CD14-positive monocyte (primary cell): ENCODE measurements around the gene CUX1. TPM values are rescaled to one million over a fixed set of nuclear protein-coding genes. Genes with fewer than 3 reads are reported as not detected.
"Not testable (repeated sequence)": the region's sequence is repeated elsewhere in the genome, so short reads cannot be mapped to it uniquely, and the experiment has no call there.

ENCODE experiments used
- DNase-seq, 3 donors: peaks; one replicate each; pipeline ENCODE4 v3.0.0-alpha.2; 2011 to 2022
- H2AFZ ChIP-seq: 2 replicates; pipeline ENCODE4 v1.6.0; 2012; ENCODE audit warnings: mild to moderate bottlenecking, low read depth, low read length, inconsistent platforms; ENCODE audit not compliant: insufficient read depth, poor library complexity, severe bottlenecking
- H3K27ac ChIP-seq, 2 donors: 1 replicate in 1 of 2; 2 replicates in 1 of 2; pipeline ENCODE4 v1.5.1; 2012 to 2013; ENCODE audit warnings: low read length in 2 of 2, control low read depth in 1 of 2, inconsistent platforms in 1 of 2, low read depth in 1 of 2, mild to moderate bottlenecking in 1 of 2
- H3K27me3 ChIP-seq, 2 donors: one replicate each; pipeline versions ENCODE4 v1.6.0 to v1.6.1; 2011 to 2013; ENCODE audit warnings: low read length in 2 of 2; ENCODE audit not compliant: control insufficient read depth in 2 of 2, insufficient read depth in 2 of 2
- H3K36me3 ChIP-seq, 2 donors: replicated peaks in 1 of 2; 1 replicate in 1 of 2; 2 replicates in 1 of 2; pipeline versions ENCODE4 v1.5.1 to v1.6.1; 2012 to 2013; ENCODE audit warnings: low read length in 2 of 2, control low read depth in 1 of 2, inconsistent platforms in 1 of 2, mild to moderate bottlenecking in 1 of 2; ENCODE audit not compliant: insufficient read depth in 2 of 2, control insufficient read depth in 1 of 2
- H3K4me1 ChIP-seq, 2 donors: 1 replicate in 1 of 2; 2 replicates in 1 of 2; pipeline versions ENCODE4 v1.5.1 to v1.6.1; 2012 to 2013; ENCODE audit warnings: low read length in 2 of 2, control low read depth in 1 of 2, inconsistent platforms in 1 of 2, mild to moderate bottlenecking in 1 of 2, moderate library complexity in 1 of 2; ENCODE audit not compliant: insufficient read depth in 2 of 2, control insufficient read depth in 1 of 2
- H3K4me2 ChIP-seq: replicated peaks from 2 replicates; pipeline ENCODE3; 2012; ENCODE audit warnings: low read length, moderate library complexity, mild to moderate bottlenecking; ENCODE audit not compliant: poor library complexity, severe bottlenecking; ENCODE audit errors: extremely low read depth
- H3K4me3 ChIP-seq, 3 experiments: fragments of 200-600 bp in 1 of 3; sonication (generic) in 1 of 3; replicated peaks in 1 of 3; 1 replicate in 2 of 3; 2 replicates in 1 of 3; pipeline ENCODE4 v1.5.1; 2011 to 2013; ENCODE audit warnings: low read length in 3 of 3, mild to moderate bottlenecking in 3 of 3, control low read depth in 2 of 3, low read depth in 2 of 3, inconsistent platforms in 1 of 3, moderate library complexity in 1 of 3
- H3K79me2 ChIP-seq: 2 replicates; pipeline ENCODE4 v1.6.0; 2012; ENCODE audit warnings: mild to moderate bottlenecking, control low read depth, inconsistent platforms, low read length, moderate library complexity; ENCODE audit not compliant: insufficient read depth
- H3K9ac ChIP-seq: 2 replicates; pipeline ENCODE4 v1.6.0; 2017; ENCODE audit warnings: low read length, mild to moderate bottlenecking; ENCODE audit not compliant: insufficient read depth, poor library complexity, severe bottlenecking
- H3K9me3 ChIP-seq, 2 donors: replicated peaks in 1 of 2; 1 replicate in 1 of 2; 2 replicates in 1 of 2; pipeline versions ENCODE4 v1.5.1 to v1.6.1; 2012 to 2013; ENCODE audit warnings: low read length in 2 of 2, control low read depth in 1 of 2; ENCODE audit not compliant: control insufficient read depth in 1 of 2, insufficient read depth in 1 of 2
- H4K20me1 ChIP-seq: 2 replicates; pipeline ENCODE4 v1.6.0; 2012; ENCODE audit warnings: mild to moderate bottlenecking, low read length, control low read depth, moderate library complexity; ENCODE audit not compliant: insufficient read depth
- H3K27ac Mint-ChIP-seq, 7 donors: one replicate each; pipeline ENCODE4 v1.8.0; 2020; ENCODE audit warnings: mild to moderate bottlenecking in 7 of 7, mixed read lengths in 7 of 7, moderate library complexity in 6 of 7, inconsistent platforms in 2 of 7
- H3K27me3 Mint-ChIP-seq, 3 donors: one replicate each; pipeline ENCODE4 v1.8.0; 2021 to 2022; ENCODE audit warnings: low read depth in 3 of 3, mild to moderate bottlenecking in 3 of 3, mixed read lengths in 3 of 3, moderate library complexity in 3 of 3, inconsistent platforms in 1 of 3
- H3K36me3 Mint-ChIP-seq, 2 donors: one replicate each; pipeline ENCODE4 v1.8.0; 2020; ENCODE audit warnings: mixed read lengths in 2 of 2, inconsistent platforms in 1 of 2, mild to moderate bottlenecking in 1 of 2
- H3K4me1 Mint-ChIP-seq: one replicate; pipeline ENCODE4 v1.8.0; 2020; ENCODE audit warnings: mild to moderate bottlenecking, mixed read lengths
- H3K4me3 Mint-ChIP-seq, 2 donors: one replicate each; pipeline ENCODE4 v1.8.0; 2020; ENCODE audit warnings: mild to moderate bottlenecking in 2 of 2, mixed read lengths in 2 of 2, moderate library complexity in 1 of 2
- H3K9me3 Mint-ChIP-seq, 7 donors: one replicate each; pipeline ENCODE4 v1.8.0; 2020 to 2022; ENCODE audit warnings: mixed read lengths in 7 of 7, mild to moderate bottlenecking in 6 of 7, moderate library complexity in 6 of 7, inconsistent platforms in 2 of 7
- WGBS: methylation state at CpG from one replicate; pipeline ENCODE4 v1.1.5; 2013; ENCODE audit warnings: missing lambda C conversion rate; ENCODE audit not compliant: insufficient coverage; 5-methylcytosine and 5-hydroxymethylcytosine counted together
- intact Hi-C, 2 donors: fragments of 100-400 bp; cut with micrococcal nuclease; formaldehyde crosslinking; loops; one replicate each; pipeline versions ENCODE4 v1.15.0 to v1.15.1; 2023
- polyA plus RNA-seq, 3 donors: library from polyadenylated mRNA; depleted of rRNA in 1 of 3; unstranded in 2 of 3; stranded (reverse) in 1 of 3; fragments of 300-500 nt in 2 of 3; fragments of >200 nt in 1 of 3; fragmentation: Illumina TruSeq in 2 of 3; gene quantifications; 1 replicate in 2 of 3; 2 replicates in 1 of 3; pipeline ENCODE4 v1.2.3, GENCODE V29; 2012 to 2021
- TF ChIP-seq, protein P1 (sequence below): fragments of 200-600 bp; IDR thresholded peaks from one replicate; pipeline ENCODE4 v1.8.0; 2022; ENCODE audit warnings: antibody characterized with exemption, mild to moderate bottlenecking

The CUX1 gene
- polyA plus RNA-seq, 3 donors = 17.6 to 38.0 (median 28.0) TPM

DNA sequence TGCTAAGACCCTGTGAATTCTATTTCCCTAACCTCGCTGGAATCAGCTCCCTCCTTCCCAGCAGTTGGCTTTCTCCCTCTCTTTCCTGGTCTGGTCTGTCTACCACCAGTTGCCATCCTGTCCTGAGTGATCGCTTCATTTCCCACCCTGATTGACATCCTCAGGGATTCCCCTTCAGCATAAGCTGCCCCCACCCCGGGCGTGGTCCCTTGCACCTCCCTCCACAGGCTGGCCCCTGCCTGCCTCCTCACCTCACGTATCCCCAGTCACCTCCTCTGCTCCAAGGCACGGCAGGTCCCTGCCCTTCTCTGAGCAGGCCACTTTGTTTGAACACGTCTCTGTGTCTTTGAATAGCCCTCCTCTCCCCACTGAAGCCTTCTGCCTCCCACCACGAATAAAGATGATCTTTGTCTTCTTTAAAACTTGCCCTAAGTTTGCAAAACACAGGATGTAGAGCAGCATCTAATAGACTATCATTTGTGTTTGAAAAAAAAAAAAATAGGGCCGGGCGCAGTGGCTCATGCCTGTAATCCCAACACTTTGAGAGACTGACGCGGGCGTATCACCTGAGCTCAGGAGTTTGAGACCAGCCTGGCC lies 233.5 kb downstream of the CUX1 start:
- no peak overlapping the region for H3K4me3 ChIP-seq
- TF ChIP-seq, protein P1, sequence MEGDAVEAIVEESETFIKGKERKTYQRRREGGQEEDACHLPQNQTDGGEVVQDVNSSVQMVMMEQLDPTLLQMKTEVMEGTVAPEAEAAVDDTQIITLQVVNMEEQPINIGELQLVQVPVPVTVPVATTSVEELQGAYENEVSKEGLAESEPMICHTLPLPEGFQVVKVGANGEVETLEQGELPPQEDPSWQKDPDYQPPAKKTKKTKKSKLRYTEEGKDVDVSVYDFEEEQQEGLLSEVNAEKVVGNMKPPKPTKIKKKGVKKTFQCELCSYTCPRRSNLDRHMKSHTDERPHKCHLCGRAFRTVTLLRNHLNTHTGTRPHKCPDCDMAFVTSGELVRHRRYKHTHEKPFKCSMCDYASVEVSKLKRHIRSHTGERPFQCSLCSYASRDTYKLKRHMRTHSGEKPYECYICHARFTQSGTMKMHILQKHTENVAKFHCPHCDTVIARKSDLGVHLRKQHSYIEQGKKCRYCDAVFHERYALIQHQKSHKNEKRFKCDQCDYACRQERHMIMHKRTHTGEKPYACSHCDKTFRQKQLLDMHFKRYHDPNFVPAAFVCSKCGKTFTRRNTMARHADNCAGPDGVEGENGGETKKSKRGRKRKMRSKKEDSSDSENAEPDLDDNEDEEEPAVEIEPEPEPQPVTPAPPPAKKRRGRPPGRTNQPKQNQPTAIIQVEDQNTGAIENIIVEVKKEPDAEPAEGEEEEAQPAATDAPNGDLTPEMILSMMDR = no peak
- H3K79me2 ChIP-seq = peaks cover 53% of the 10 kb centered on the region
- H4K20me1 ChIP-seq = peaks cover 76% of the 10 kb centered on the region
- H3K4me2 ChIP-seq = no peak overlapping the region
- H3K27me3 Mint-ChIP-seq = peaks cover 0 to 2% (median 0%) of the 10 kb centered on the region in 3 donors
- peaks cover 5 to 7% of the 10 kb centered on the region in 2 donors for H3K4me1 ChIP-seq
- H3K27me3 ChIP-seq = no peaks in the 10 kb centered on the region
- no peak overlapping the region for H3K9ac ChIP-seq
- H3K36me3 ChIP-seq = peaks cover 2 to 19% of the 10 kb centered on the region in 2 donors
- H3K4me1 Mint-ChIP-seq = peaks cover 13% of the 10 kb centered on the region
- H3K36me3 Mint-ChIP-seq = peaks cover 19 to 60% of the 10 kb centered on the region in 2 donors
- DNase-seq = no peak
- H3K27ac ChIP-seq = peak overlapping the region in 1 of 2 donors; percentile 36
- H3K4me3 Mint-ChIP-seq = no peak overlapping the region
- 90% methylated on average over 11 of the region's 13 CpGs for WGBS
- H3K9me3 ChIP-seq = no peaks in the 10 kb centered on the region
- H3K9me3 Mint-ChIP-seq = peaks cover 0 to 10% (median 3%) of the 10 kb centered on the region in 7 donors
- intact Hi-C loops = no loop called here
- H3K27ac Mint-ChIP-seq = peak overlapping the region; percentile 17 to 82 (median 46)
- H2AFZ ChIP-seq = no peak overlapping the region

DNA sequence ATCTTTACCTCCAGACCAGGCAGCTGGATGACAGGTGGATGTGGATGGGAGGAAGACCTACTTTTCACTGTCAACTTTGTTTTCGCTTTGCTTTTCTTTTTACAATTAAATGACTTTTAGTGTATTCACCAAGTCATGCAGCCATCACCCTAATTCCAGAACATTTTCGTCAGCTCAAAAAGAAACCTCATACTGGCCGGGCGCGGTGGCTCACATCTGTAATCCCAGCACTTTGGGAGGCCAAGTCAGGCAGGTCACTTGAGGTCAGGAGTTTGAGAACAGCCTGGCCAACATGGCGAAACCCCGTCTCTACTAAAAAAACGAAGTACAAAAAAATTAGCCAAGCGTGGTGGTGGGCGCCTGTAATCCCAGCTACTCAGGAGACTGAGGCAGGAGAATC lies 234.3 kb downstream of the CUX1 start:
- H4K20me1 ChIP-seq = peaks cover 73% of the 10 kb centered on the region
- peak overlapping the region in 3 of 7 donors; percentile 17 to 76 (median 43) for H3K27ac Mint-ChIP-seq
- peaks cover 2 to 19% of the 10 kb centered on the region in 2 donors for H3K36me3 ChIP-seq
- H3K9ac ChIP-seq, intact Hi-C loops, H3K9me3 Mint-ChIP-seq, H3K4me3 ChIP-seq, H3K4me1 ChIP-seq, H3K27ac ChIP-seq, H2AFZ ChIP-seq, H3K4me1 Mint-ChIP-seq, H3K4me3 Mint-ChIP-seq, H3K27me3 Mint-ChIP-seq, H3K9me3 ChIP-seq, DNase-seq, H3K27me3 ChIP-seq, H3K4me2 ChIP-seq: not testable (repeated sequence)
- WGBS = 94% methylated on average over 9 of the region's 10 CpGs
- H3K79me2 ChIP-seq = peaks cover 50% of the 10 kb centered on the region
- peaks cover 19 to 57% of the 10 kb centered on the region in 2 donors for H3K36me3 Mint-ChIP-seq
